Endothelial cell of umbilical vein (primary cell): ENCODE measurements around the gene ART3. TPM values are rescaled to one million over a fixed set of nuclear protein-coding genes. Genes with fewer than 3 reads are reported as not detected.

ENCODE experiments used
- BruUV-seq: library from RNA; stranded (reverse); fragments of 400-500 nt; replicated peaks from 2 replicates; lab custom pipeline; 2021; lab: Mats Ljungman, UMichigan
- CTCF ChIA-PET: fragments of 300-600, 350-600 bp; sonication (Branson Sonifier 250); formaldehyde crosslinking; loops from one replicate; lab custom pipeline; 2021; ENCODE audit warnings: antibody characterized with exemption, inconsistent platforms; lab: Charles Lee
- POLR2A ChIA-PET: fragments of 300-600, 350-600 bp; sonication (Branson Sonifier 250); formaldehyde crosslinking; loops from one replicate; lab custom pipeline; 2021; ENCODE audit warnings: antibody characterized with exemption, inconsistent platforms; lab: Charles Lee
- DNase-seq: peaks from one replicate; pipeline ENCODE4 v3.0.0-alpha.2; 2011; ENCODE audit warnings: low read depth, low spot score
- FAIRE-seq: peaks from 2 replicates; lab custom pipeline; 2011; peaks lifted over from hg19 to GRCh38; lab: Jason Lieb, UNC
- H2AFZ ChIP-seq: 2 replicates; pipeline ENCODE4 v1.6.0; 2012; ENCODE audit warnings: low read depth, low read length, control low read depth, inconsistent platforms
- H3K27ac ChIP-seq: 2 replicates; pipeline ENCODE4 v1.5.1; 2011; ENCODE audit warnings: low read depth, mild to moderate bottlenecking, control low read depth, low read length, moderate library complexity; ENCODE audit not compliant: insufficient read depth
- H3K27me3 ChIP-seq, 2 experiments: 2 replicates each; pipeline versions ENCODE4 v1.6.0 to v1.6.1; 2011; ENCODE audit warnings: low read length in 2 of 2, mixed read lengths in 1 of 2; ENCODE audit not compliant: control insufficient read depth in 2 of 2, insufficient read depth in 2 of 2
- H3K36me3 ChIP-seq, 2 experiments: 2 replicates in 1 of 2; 3 replicates in 1 of 2; pipeline ENCODE4 v1.5.1; 2011; ENCODE audit warnings: low read length in 2 of 2, mild to moderate bottlenecking in 1 of 2, moderate library complexity in 1 of 2; ENCODE audit not compliant: control insufficient read depth in 2 of 2, insufficient read depth in 2 of 2; ENCODE audit errors: extremely low read depth in 1 of 2
- H3K4me1 ChIP-seq: 3 replicates; pipeline ENCODE4 v1.5.1; 2011; ENCODE audit warnings: mild to moderate bottlenecking, low read length; ENCODE audit not compliant: control insufficient read depth, insufficient read depth; ENCODE audit errors: extremely low read depth
- H3K4me2 ChIP-seq: 2 replicates; pipeline ENCODE4 v1.6.1; 2011; ENCODE audit warnings: low read length, control low read depth, mixed read lengths; ENCODE audit not compliant: insufficient read depth
- H3K4me3 ChIP-seq, 3 experiments: fragments of 200-600 bp in 1 of 3; sonication (generic), shearing (Covaris generic) in 1 of 3; replicated peaks in 1 of 3; 2 replicates each; pipeline ENCODE4 v1.5.1; 2011 to 2016; ENCODE audit warnings: control low read depth in 3 of 3, low read length in 3 of 3, mild to moderate bottlenecking in 2 of 3, inconsistent platforms in 1 of 3, low read depth in 1 of 3, moderate library complexity in 1 of 3; ENCODE audit not compliant: insufficient read depth in 1 of 3
- H3K79me2 ChIP-seq: 2 replicates; pipeline ENCODE4 v1.6.0; 2012; ENCODE audit warnings: low read length, inconsistent platforms; ENCODE audit not compliant: control insufficient read depth, insufficient read depth
- H3K9ac ChIP-seq: replicated peaks from 2 replicates; pipeline ENCODE3; 2011; ENCODE audit warnings: low read length, control low read depth; ENCODE audit not compliant: insufficient read depth; ENCODE audit errors: extremely low read depth
- H3K9me1 ChIP-seq: replicated peaks from 3 replicates; pipeline ENCODE4 v1.6.0; 2011; ENCODE audit warnings: mild to moderate bottlenecking, low read length; ENCODE audit not compliant: control insufficient read depth, insufficient read depth; ENCODE audit errors: extremely low read depth
- H3K9me3 ChIP-seq: replicated peaks from 2 replicates; pipeline ENCODE4 v1.5.1; 2012; ENCODE audit warnings: low read length, inconsistent platforms; ENCODE audit not compliant: control insufficient read depth, insufficient read depth
- H4K20me1 ChIP-seq: replicated peaks from 2 replicates; pipeline ENCODE3; 2011; ENCODE audit warnings: mild to moderate bottlenecking, low read length; ENCODE audit not compliant: control insufficient read depth, insufficient read depth; ENCODE audit errors: extremely low read depth
- EZH2 ChIP-seq: IDR thresholded peaks from 2 replicates; pipeline ENCODE4 v1.6.1; 2012; ENCODE audit warnings: borderline replicate concordance, low read depth, mild to moderate bottlenecking, moderate library complexity, low read length, inconsistent platforms; ENCODE audit not compliant: severe bottlenecking
- FOS ChIP-seq: IDR thresholded peaks from 2 replicates; pipeline ENCODE4 v1.6.1; 2011; ENCODE audit warnings: mild to moderate bottlenecking, low read length, moderate library complexity, borderline replicate concordance; ENCODE audit not compliant: insufficient read depth
- GATA2 ChIP-seq: IDR thresholded peaks from 2 replicates; pipeline ENCODE4 v1.7.0; 2011; ENCODE audit warnings: low read depth, mild to moderate bottlenecking, moderate library complexity, mixed read lengths, low read length; ENCODE audit not compliant: insufficient read length, insufficient read depth
- JUN ChIP-seq: IDR thresholded peaks from 2 replicates; pipeline ENCODE4 v1.6.1; 2011; ENCODE audit warnings: borderline replicate concordance, low read depth; ENCODE audit not compliant: insufficient read length, insufficient read depth
- MYC ChIP-seq: IDR thresholded peaks from one replicate; pipeline ENCODE4 v1.6.1; 2011; ENCODE audit warnings: mild to moderate bottlenecking, low read depth, low read length
- POLR2A ChIP-seq: IDR thresholded peaks from 2 replicates; pipeline ENCODE4 v1.6.1; 2012; ENCODE audit warnings: low read depth, mild to moderate bottlenecking, control low read depth, low read length
- POLR2AphosphoS5 ChIP-seq: IDR thresholded peaks from 2 replicates; pipeline ENCODE4 v1.6.1; 2012; ENCODE audit warnings: low read depth, mild to moderate bottlenecking, control low read depth, low read length, moderate library complexity; ENCODE audit not compliant: insufficient read depth
- dilution Hi-C: fragments of 300-500 bp; cut with MboI; formaldehyde crosslinking; loops from one replicate; pipeline ENCODE4 v1.15.0; 2019; ENCODE audit warnings: low sequenced_read_pairs; ENCODE audit not compliant: extremely low pct_ligation_motif_present
- intact Hi-C: fragments of 100-400 bp; cut with micrococcal nuclease; formaldehyde crosslinking; loops from one replicate; pipeline ENCODE4 v1.10.0; 2022
- polyA plus RNA-seq, 4 experiments: library from polyadenylated mRNA; depleted of rRNA in 3 of 4; stranded (reverse) in 3 of 4; unstranded in 1 of 4; fragments of >200 nt; gene quantifications; 2 replicates each; pipeline versions ENCODE4 v1.2.1 to v1.2.3, GENCODE V29; 2011 to 2012; ENCODE audit warnings: missing spikeins in 1 of 4
- total RNA-seq: library from RNA; stranded (reverse); gene quantifications from 2 replicates; pipeline ENCODE4 v1.2.3, GENCODE V29; 2021
- TF ChIP-seq, protein P1 (sequence below): IDR thresholded peaks from 2 replicates; pipeline ENCODE4 v1.6.1; 2011; ENCODE audit not compliant: insufficient read depth, insufficient read length
- TF ChIP-seq, protein P2 (sequence below), 2 donors: IDR thresholded peaks; 1 replicate in 1 of 2; 2 replicates in 1 of 2; pipeline ENCODE4 v1.5.1; 2011; ENCODE audit warnings: low read length in 2 of 2, mild to moderate bottlenecking in 2 of 2, moderate library complexity in 2 of 2, control low read depth in 1 of 2, inconsistent platforms in 1 of 2, low read depth in 1 of 2; ENCODE audit not compliant: insufficient read depth in 1 of 2; ENCODE audit errors: extremely low read depth in 1 of 2

ART3 gene
- total and polyA plus RNA-seq, 2 donors (not counting 3 experiments of a cell fraction or from before 2014, with no cell fraction given), result not detected

DNA sequence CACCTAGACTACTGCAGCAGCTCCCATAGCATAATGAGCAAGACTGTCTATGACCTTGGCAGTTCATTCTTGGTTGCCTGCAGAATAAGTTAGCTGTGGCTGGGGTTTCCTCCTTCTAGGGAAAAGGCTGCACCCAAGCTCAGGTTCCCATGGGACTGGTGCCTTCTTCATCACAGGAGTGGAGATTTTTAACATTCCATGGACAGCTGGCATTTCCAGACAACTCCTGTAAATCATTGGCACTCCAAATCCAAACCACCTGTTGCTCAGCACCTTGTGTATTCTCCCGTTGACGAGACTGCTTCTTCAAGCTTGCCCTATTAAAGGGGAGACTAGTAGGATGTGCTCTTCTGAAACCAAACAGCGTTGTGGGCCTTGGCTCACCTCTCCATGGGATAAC is 81.5 kb downstream of the ART3 start:
- H3K4me2 ChIP-seq, result no peak overlapping the region
- H3K4me1 ChIP-seq, result peaks cover 11% of the 10 kb centered on the region
- H3K9ac ChIP-seq, result no peak overlapping the region
- TF ChIP-seq EZH2, result no peak
- TF ChIP-seq FOS, result no peak
- no peak for TF ChIP-seq MYC
- TF ChIP-seq JUN, result no peak
- DNase-seq (no peak), FAIRE-seq (no peak)
- H3K27ac ChIP-seq, result no peak overlapping the region
- H3K79me2 ChIP-seq, result no peaks in the 10 kb centered on the region
- ChIA-PET CTCF (interaction anchor here (1.0 to 1.4 kb wide), 4 partner anchors 24 to 165 kb away, joined by 3 to 6 read pairs (median 4); partner anchors contain the start of gene SDAD1), POLR2A (no interaction called here)
- no peaks in the 10 kb centered on the region for H4K20me1 ChIP-seq
- no peaks in the 10 kb centered on the region for H3K9me1 ChIP-seq
- no TSS peak for BruUV-seq
- H2AFZ ChIP-seq, result no peak overlapping the region
- dilution Hi-C loops, result no loop called here
- intact Hi-C loops, result no loop called here
- no peaks in the 10 kb centered on the region for H3K27me3 ChIP-seq
- H3K36me3 ChIP-seq, result no peaks in the 10 kb centered on the region
- H3K4me3 ChIP-seq, result no peak overlapping the region
- no peaks in the 10 kb centered on the region for H3K9me3 ChIP-seq

DNA sequence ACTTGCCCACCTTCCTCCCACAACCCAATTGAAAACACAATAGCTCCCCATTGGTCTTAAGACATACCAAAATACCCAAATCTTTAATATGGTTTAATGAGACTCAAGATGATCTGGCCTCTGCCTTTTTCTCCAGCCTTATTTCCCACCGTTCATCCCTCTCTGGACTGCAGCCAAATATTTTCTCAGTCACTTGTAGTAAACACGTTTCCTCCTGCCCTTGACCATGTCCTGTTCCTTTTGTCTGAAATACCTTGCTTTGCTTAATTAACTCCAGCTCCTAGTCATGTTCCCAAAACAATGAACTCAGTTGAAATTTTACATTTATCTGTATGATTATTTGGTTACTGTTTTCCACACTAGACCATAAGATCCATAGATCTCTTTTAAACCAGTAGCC is 82.1 kb downstream of the ART3 start:
- Histone ChIP-seq H4K20me1 (no peaks in the 10 kb centered on the region), H3K4me3 (no peak overlapping the region), H3K36me3 (peaks cover 2 to 6% of the 10 kb centered on the region in 2 experiments), H3K27ac (peak overlapping the region; percentile 6), H3K4me2 (peak overlapping the region; percentile 50), H3K9me1 (no peaks in the 10 kb centered on the region), H3K4me1 (peaks cover 11% of the 10 kb centered on the region), H3K79me2 (no peaks in the 10 kb centered on the region), H3K27me3 (no peaks in the 10 kb centered on the region), H3K9ac (peak overlapping the region; percentile 16), H3K9me3 (no peaks in the 10 kb centered on the region), H2AFZ (no peak overlapping the region)
- peak; percentile 75 for DNase-seq
- POLR2A ChIA-PET, result no interaction called here
- intact Hi-C loops, result no loop called here
- CTCF ChIA-PET, result interaction anchor here (1.0 to 1.4 kb wide), 4 partner anchors 24 to 166 kb away, joined by 3 to 6 read pairs (median 4); partner anchors contain the start of gene SDAD1
- dilution Hi-C loops, result no loop called here
- TF ChIP-seq, protein P1, sequence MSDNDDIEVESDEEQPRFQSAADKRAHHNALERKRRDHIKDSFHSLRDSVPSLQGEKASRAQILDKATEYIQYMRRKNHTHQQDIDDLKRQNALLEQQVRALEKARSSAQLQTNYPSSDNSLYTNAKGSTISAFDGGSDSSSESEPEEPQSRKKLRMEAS, result no peak
- TF ChIP-seq, protein P2, sequence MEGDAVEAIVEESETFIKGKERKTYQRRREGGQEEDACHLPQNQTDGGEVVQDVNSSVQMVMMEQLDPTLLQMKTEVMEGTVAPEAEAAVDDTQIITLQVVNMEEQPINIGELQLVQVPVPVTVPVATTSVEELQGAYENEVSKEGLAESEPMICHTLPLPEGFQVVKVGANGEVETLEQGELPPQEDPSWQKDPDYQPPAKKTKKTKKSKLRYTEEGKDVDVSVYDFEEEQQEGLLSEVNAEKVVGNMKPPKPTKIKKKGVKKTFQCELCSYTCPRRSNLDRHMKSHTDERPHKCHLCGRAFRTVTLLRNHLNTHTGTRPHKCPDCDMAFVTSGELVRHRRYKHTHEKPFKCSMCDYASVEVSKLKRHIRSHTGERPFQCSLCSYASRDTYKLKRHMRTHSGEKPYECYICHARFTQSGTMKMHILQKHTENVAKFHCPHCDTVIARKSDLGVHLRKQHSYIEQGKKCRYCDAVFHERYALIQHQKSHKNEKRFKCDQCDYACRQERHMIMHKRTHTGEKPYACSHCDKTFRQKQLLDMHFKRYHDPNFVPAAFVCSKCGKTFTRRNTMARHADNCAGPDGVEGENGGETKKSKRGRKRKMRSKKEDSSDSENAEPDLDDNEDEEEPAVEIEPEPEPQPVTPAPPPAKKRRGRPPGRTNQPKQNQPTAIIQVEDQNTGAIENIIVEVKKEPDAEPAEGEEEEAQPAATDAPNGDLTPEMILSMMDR (IDR thresholded peaks at IDR 0.05; ENCODE audit: extremely low read depth in 1 of 2, insufficient read depth in 1 of 2, low read depth in 1 of 2, low read length in 2 of 2), result no peak
- TF ChIP-seq MYC (no peak), JUN (no peak), POLR2AphosphoS5 (no peak), GATA2 (no peak), POLR2A (no peak), FOS (no peak), EZH2 (no peak)
- FAIRE-seq, result peak; percentile 81
- no TSS peak for BruUV-seq
